HG03039 (cell line): Measurements from ENCODE around the gene ATP1A4.
"Not testable (repeated sequence)": the region's sequence is repeated elsewhere in the genome, so short reads cannot be mapped to it uniquely, and the experiment has no call there.

Source experiments
- ATAC-seq: cut with Tn5 transposase; IDR thresholded peaks from one replicate; pipeline ENCODE4 v1.9.1; 2021; ENCODE audit warnings: mild to moderate bottlenecking, moderate library complexity; ENCODE audit not compliant: unreplicated experiment

Gene ATP1A4

DNA sequence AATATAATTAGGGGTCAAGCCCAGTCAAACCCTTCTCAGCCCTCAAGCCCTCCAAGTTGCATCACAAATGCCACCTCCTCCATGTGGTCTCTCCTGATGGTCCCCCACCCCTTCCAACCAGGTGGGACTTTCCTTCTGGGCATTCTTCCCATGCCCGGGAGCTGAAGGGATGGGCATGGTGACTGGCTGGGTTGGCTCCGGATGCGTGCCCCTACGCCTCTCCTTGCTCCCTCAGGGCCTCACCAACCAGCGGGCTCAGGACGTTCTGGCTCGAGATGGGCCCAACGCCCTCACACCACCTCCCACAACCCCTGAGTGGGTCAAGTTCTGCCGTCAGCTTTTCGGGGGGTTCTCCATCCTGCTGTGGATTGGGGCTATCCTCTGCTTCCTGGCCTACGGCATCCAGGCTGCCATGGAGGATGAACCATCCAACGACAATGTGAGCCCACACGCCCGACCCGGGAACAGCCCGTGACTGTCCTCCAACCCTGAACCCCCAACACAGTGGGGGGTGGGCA is 28.4 kb upstream of the ATP1A4 start:
- ATAC-seq = no peak

DNA sequence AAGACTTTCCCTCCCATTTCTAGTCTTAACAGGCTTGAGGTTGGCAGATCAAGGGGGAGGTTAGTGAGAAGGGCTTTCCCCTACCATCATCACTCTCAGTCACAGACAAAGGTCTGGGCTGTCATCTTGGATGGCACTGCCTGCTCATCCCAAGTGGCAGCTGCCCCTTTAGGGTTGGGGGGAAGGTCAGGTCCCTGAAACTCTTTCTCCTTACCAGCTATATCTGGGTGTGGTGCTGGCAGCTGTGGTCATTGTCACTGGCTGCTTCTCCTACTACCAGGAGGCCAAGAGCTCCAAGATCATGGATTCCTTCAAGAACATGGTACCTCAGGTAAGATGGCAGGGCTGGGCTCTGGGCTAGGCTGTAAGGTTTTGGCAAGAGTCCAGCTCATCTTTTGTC is 27.7 kb upstream of the ATP1A4 start:
- no peak for ATAC-seq

DNA sequence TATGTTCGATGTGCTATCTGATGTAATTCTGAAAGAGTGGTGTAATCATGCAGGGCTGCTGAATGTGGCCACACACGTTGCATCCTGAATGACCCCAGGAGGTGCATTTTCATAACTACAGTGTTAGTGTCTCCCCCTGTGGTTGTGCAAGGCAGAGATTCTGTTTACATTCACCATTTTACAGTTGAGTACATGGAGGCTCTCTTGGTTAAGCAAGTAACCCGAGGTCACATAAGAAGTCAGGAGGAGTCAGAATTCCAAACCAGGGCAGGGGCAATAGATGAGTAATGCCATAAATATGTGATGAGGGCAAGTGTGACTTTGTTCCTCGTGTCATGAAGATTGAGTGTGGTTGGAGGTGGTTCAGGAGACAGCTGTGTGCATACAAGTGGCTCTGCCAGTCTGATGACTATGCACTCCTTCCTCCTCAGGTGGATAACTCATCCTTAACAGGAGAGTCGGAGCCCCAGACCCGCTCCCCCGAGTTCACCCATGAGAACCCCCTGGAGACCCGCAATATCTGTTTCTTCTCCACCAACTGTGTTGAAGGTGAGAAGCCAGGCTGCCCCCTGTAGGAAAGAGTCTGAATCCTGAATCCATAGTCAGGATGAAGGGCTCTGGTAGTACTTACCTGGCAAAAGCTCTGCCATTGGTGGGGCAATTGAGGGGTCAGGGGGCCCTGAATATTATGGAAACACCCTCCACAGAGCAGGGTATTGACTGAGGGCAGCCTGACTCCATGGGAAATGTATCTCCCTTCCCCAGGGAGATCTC is 26.5 kb upstream of the ATP1A4 start:
- no peak for ATAC-seq

DNA sequence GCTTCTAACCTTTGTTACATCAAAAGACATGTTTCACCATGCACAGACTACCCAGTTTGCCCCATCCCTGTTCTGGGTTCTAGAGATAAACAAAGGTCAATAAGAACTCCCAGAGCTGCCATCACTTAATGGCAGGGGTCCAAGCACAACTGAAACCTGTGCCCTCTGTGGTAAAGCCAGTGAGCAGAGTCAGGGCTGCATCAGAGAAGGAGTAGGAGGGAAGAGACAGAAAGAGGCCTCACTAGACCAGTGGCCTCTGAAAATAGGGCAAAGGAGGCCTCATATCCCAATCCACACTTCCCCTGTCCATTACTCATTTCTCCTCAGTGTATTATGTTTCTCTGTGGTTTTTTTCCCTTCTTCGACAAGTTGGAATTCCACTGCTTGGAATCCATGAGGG is 25.7 kb upstream of the ATP1A4 start:
- ATAC-seq = no peak

DNA sequence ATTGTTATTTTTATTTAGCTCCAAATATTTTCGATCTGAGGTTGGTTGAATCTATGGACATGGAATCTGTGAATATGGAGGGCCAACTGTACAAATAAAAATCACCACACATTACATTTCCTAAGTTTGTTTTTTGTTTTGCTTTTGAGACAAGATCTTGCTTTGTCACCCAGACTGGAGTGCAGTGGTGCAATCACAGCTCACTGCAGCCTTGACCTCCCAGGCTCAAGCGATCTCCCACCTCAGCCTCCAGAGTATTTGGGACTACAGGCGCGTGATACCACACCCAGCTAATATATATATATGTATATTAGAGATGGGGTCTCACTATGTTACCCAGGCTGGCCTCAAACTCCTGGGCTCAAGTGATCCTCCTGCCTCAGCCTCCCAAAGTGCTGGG is 25.1 kb upstream of the ATP1A4 start:
- not testable (repeated sequence) for ATAC-seq

DNA sequence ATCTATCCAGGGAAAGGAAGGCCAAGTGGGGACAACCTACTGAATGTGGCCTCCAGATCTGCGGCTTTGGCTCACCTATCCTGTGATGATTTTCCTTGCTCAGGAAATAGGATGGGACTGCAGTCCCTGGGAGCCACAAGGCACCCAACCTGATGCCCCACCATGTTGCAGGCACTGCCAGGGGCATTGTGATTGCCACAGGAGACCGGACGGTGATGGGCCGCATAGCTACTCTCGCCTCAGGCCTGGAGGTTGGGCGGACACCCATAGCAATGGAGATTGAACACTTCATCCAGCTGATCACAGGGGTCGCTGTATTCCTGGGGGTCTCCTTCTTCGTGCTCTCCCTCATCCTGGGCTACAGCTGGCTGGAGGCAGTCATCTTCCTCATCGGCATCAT is 24.0 kb upstream of the ATP1A4 start:
- ATAC-seq = no peak

DNA sequence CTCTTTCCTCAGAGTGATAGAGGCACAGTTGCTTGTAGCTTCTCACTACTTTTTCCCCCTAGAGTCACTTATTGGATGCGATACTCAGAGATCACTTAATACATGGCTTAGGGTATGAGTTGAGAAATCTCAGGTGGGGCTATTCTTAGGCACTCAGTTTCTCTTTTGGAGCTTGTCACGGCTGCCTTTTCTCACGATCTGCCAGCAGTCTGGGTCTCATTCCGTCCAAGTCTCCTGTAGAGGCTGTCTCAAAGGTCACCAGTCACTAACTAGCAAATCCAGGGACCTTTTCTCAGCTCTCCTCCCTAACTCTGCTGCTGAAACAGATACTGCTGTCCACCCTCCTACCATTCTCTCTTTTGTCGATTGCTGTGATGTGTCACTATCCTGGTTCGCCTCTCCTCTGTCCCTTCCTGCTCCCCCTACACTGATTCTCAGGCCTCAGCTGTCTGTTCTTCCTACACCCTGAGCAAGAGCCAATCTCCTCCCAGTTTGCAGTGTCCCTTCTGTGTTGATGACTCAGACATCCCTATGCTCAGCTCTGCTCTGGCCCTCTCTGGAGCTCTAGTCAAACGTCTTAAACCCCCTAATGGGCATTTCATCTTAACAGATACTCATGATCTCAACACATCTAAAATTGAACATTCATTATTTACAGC is 23.4 kb upstream of the ATP1A4 start:
- no peak for ATAC-seq

DNA sequence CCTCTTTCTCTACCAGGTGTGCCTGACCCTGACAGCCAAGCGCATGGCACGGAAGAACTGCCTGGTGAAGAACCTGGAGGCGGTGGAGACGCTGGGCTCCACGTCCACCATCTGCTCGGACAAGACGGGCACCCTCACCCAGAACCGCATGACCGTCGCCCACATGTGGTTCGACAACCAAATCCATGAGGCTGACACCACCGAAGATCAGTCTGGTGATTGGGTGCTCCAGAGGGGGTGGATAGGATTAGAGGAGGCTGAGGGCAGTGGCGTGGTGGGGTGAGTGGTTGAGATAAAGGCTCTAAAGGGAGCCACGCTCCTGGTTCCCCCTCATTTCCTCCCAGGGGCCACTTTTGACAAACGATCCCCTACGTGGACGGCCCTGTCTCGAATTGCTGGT is 22.8 kb upstream of the ATP1A4 start:
- no peak for ATAC-seq

DNA sequence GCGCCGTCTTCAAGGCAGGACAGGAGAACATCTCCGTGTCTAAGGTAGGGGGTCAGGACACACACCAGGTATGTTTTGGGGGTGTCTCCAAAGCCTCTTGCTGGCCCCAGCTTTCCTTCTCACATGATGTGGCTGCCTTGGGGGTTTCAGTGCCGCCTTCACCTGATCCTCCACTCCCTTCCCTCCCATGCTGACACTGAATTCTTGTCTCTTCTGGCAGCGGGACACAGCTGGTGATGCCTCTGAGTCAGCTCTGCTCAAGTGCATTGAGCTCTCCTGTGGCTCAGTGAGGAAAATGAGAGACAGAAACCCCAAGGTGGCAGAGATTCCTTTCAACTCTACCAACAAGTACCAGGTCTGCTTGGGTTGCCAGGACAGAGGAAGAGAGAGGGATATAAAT is 22.4 kb upstream of the ATP1A4 start:
- no peak for ATAC-seq

DNA sequence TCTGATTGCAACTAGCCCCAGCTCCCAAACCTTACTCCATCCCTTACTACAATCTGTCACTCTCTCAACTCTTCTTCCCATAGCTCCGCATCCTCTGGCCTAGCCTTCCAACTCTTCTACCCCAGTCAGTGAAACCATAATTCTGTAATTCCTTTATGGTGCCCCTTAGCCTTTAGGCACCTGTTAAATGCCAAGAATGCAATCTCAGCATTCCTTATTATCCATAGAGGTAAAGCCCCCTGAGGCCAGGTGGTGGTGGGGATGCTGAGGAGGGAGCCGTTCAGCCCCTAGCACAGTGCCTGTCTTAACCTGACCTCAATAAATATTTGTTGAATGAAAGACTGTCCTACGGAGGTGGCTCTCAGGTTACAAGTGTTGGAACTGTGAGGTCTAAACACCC is 21.8 kb upstream of the ATP1A4 start:
- ATAC-seq = no peak

DNA sequence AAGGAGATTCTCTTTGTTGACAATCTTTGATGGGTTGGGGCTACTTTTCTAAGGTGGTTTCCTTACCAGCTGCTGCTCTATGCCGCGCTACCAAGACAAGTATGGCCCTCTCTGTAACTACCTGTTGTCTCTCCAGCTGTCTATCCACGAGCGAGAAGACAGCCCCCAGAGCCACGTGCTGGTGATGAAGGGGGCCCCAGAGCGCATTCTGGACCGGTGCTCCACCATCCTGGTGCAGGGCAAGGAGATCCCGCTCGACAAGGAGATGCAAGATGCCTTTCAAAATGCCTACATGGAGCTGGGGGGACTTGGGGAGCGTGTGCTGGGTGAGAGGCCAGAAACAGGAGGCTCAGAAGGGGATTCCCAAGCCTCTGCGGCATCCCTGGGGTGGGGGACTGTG is 21.4 kb upstream of the ATP1A4 start:
- ATAC-seq = no peak

DNA sequence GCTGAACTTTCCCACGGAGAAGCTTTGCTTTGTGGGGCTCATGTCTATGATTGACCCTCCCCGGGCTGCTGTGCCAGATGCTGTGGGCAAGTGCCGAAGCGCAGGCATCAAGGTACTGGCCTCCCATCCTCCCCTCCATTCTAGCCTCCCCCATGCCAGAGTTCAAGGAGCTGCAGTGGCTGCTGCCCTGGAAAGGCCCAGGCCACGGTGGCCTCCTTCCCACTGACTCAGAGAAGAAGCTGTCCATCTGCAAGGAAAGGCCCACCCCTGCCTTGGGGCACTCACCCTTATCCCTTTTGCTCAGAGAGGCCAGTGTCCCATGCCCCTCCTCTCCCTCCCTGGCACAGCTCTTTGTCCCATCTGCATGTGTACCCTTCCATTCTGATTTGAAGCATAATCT is 20.9 kb upstream of the ATP1A4 start:
- ATAC-seq = no peak

DNA sequence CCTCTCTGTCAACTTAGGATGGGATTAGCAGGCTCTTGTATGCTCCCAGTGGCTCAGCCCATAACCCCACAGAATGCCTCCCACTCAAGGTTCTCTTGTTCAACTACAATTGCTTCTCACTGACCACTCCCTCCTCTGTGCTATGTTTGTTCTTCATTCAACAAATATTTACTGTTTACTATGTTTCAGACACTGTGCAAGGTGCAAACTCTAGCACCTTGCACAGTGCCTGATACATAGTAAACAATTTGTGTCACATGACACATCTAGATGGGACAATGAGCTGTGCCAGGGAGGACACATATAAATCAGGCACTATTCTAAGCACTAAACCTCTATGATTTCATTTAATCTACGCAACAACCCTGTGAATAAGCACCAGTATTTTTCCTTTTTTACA is 20.5 kb upstream of the ATP1A4 start:
- ATAC-seq = no peak

DNA sequence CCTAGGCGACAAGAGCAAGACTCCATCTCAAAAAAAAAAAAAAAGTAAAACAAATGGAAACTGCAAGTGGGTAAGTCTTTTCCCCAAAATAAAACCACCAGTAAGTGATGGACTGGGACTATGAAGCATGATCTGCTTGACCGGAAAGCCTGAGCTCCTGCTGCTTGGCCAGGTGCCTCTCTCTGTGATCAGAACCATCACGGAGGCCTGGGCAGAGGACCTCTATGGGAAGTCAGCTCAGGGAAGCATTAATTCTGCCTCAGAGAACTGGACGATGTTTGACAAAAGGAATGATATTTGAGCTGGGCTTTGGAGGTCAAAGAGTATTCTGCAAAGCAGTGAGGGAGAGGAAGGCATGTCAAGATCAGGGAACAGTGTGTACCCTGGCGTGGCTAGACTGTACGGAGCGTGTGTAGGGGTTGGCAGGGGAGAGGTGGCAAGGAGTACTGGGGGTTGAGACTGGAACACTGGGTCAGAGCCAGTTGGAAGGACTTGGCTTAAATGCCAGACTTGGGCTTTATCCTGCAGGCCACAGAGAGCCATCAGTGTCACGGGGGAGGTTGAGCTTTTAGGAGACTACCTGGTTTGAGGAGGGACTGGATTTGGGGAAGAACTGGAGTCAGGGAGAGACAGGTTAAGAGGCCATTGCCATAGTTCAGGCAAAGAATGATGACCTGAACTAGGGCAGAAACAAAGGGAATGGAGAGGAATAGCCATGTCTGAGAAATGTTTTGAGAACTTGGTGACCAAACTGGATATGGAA is 19.4 kb upstream of the ATP1A4 start:
- ATAC-seq = no peak

DNA sequence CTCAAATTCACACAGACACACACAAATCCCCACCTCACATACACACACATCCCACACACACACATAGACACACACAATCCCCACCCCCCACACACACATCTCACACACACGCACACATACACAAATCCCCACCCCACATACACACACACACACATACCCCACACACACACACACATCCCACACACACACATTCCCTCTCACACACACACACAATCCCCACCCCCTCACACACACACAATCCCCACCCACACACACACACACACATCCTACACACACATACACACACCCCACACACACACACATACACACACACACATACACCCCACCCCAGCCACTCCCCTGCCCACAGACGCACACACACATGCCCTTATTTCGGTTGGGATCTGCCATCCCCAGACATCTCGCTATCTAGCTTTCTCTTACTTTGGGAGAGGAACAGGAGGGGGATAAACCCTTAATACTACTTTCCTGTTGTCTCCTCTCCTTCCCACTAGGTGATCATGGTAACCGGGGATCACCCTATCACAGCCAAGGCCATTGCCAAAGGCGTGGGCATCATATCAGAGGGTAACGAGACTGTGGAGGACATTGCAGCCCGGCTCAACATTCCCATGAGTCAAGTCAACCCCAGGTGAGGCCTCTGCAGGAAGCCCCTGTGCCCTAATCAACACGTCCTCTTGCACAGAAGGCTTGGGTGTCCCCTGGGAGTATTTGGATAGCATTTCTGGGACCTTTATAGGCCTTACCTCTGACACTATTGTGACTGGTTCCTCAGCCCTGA is 17.2 kb upstream of the ATP1A4 start:
- no peak for ATAC-seq

DNA sequence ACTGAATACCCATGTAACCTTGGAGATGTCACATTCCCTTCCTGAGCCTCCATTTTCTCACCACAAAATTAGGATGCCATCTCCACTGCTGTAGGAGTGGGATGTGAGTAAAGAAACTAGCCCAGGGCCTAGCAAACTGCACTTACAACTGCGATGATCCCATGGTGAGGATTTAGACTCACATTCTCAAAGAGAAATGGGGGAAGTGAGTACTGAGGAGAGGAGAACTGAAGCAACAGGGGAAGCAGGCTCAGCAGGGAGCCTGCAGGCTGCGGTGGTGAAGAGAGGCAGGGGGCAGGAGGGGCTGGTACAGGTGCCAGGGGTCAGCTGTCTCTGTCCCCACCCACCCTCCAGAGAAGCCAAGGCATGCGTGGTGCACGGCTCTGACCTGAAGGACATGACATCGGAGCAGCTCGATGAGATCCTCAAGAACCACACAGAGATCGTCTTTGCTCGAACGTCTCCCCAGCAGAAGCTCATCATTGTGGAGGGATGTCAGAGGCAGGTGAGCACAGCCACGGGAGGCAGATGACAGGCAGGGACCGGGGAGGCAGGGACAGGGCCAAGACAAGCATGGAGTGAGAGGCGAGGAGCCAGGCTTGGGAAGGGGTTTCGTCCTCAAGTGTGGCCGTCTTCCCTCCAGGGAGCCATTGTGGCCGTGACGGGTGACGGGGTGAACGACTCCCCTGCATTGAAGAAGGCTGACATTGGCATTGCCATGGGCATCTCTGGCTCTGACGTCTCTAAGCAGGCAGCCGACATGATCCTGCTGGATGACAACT is 16.4 kb upstream of the ATP1A4 start:
- no peak for ATAC-seq

DNA sequence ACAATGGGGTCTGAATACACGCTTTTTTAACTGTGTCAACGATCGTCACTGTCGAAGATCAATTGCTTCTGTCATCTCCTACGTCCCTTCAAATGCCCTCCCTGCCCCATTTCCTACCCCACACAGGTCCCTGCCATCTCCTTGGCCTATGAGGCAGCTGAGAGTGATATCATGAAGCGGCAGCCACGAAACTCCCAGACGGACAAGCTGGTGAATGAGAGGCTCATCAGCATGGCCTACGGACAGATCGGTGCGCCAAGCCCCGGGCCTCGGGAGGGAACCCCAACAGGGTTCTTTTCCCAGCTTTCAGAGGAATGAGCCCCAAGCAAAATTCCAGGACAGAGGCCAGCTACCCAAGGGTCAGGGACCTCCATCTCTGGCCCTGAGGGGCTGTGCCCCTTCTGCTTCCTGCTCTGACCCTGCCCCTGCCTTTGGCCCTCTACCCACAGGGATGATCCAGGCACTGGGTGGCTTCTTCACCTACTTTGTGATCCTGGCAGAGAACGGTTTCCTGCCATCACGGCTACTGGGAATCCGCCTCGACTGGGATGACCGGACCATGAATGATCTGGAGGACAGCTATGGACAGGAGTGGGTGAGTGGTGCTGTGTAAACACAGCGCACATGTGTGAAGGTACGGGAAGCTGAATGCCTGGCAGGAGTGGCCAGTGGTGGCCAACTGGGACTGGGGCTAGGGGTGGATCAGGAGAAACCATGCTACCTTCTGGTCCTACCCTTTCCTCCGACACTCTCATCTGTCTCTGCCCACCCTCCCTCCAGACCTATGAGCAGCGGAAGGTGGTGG is 15.1 kb upstream of the ATP1A4 start:
- ATAC-seq = no peak

DNA sequence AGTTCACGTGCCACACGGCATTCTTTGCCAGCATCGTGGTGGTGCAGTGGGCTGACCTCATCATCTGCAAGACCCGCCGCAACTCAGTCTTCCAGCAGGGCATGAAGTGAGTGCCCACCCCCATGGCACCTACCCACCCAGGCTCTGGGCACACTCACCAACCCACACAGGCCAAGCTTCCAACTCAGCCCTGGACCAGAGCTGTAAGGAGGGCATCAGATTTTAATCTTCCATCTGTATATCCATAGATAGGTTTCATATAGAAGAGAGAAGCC is 14.5 kb upstream of the ATP1A4 start:
- ATAC-seq = no peak

DNA sequence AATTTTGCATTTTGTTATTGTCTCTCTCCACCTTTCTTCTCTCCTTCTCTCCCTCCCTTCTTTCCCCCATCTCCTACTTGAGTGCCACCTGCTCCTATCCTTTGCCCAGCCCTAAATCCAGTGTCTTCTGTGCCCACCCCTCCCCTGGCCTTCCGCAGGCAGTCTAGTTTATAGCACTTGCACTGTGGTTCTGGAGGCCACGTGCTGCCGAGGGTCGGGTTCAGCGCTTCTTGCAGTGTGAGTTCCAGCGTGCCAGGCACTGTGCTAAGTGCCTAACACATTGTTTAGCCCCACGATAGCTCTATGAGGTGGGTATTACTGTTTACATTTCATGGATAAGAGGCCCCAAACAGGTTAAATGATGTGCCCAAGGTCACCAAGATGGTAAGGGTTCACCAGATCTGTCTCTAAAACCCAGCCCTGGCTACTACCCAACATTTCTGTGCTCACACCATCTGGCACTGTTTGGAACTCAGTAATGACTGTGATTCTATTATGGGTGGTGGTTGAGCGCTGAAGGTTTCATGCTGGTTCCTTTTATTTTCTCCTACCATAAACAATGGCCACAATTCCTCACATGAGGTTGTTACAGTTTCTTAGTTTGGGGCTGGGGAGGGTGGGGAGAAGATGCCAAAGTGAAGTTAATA is 14.1 kb upstream of the ATP1A4 start:
- no peak for ATAC-seq
